HG03025 (cell line): Measurements from ENCODE around the gene CIPC.

Source experiments
- ATAC-seq: cut with Tn5 transposase; IDR thresholded peaks from one replicate; pipeline ENCODE4 v1.9.1; 2021; ENCODE audit warnings: mild to moderate bottlenecking, moderate library complexity; ENCODE audit not compliant: unreplicated experiment, low FRiP score

Gene CIPC

DNA sequence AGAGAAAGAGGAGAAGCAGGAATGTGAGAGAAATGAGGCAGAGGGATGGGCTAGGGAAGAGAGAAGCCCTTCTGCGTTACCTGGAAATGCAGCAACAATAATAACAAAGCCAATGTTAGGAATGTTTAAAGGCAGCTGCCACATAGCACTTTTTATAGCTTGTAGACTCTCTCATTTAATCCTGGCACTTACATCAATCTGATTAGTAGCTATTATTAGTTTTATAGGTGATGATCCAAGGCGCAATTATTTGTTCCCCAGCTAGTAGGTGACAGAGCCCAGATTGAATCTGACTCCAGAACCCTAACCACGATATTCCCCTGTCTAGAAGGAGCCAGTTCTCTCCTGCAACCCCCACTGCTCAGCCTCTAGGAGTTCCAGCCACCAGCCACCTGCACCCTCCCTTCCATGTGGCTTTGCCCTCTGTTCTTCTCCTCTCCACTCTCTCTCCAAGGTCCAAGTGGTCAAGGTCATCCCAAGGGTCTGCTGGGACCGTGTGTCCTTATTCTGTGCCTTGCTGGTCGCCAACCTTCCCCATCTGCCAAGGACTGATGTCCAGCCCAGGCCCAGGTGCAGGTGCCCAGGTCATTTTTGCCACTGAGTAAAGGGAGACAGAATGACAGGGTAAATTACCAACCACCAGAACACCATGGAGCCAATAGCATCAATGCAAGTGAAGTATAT, 29.4 kb upstream of the CIPC start:
- ATAC-seq = no peak

- ATAC-seq = no peak
Measured at GRCh38 chr14:77069551-77069950, 28.5 kb upstream of the CIPC start.

GRCh38 chr14:77071938-77072388, 26.1 kb upstream of the CIPC start:
- ATAC-seq = no peak

- no peak for ATAC-seq
Measured at GRCh38 chr14:77074969-77075368, 23.1 kb upstream of the CIPC start.

DNA sequence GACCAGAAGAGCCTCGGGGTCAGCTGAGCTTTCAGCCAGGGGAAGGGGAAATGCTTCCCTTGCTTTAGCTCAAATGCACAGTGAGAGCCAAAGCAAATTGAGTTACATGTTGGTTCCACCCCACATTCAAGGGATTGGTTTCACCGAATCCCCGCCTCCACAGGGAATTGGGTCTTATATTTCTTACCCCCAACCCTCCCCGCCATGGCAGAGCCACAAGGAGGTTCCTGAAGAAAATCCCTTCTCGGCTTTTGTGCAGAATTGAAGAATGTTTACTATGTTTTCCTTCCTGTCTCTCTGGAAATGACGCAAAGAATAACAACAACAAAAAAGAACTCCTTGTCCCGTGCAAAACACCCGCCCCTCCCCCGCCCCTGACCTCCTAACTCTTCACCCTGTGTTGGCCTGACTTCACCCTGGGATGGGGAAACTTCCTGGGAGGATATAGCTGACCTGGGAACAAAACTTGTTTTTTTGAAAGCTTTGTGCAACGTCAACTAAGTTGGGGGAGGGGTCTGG, 21.9 kb upstream of the CIPC start:
- no peak for ATAC-seq

GRCh38 chr14:77077040-77077439, 21.0 kb upstream of the CIPC start:
- ATAC-seq = no peak

- ATAC-seq = no peak
Measured at GRCh38 chr14:77082356-77082755, 15.7 kb upstream of the CIPC start.

- no peak for ATAC-seq
Measured at GRCh38 chr14:77083082-77083481, 15.0 kb upstream of the CIPC start.

DNA sequence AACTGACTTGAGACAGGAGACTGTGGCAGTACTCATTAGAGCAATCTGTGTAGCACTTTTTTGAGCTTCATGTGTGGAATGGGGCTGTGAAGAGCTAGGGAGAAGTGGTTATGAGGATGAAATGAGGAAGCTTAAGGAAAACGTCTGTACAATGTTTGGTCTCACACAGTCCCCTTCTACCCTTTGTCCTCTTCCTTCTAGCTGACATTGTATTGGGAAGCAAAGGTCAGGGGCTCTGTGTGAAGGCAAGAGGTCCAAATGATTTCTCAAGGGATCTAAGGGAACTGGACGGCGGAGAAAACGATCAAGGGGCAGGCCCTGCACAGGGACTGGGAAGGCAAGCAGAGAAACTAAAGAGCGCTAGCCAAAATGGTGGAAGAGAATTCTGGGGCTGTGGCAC, 13.1 kb upstream of the CIPC start:
- ATAC-seq = no peak

- ATAC-seq = no peak
Measured at GRCh38 chr14:77085538-77085937, 12.5 kb upstream of the CIPC start.

GRCh38 chr14:77086017-77086727, 11.9 kb upstream of the CIPC start:
- no peak for ATAC-seq

- no peak for ATAC-seq
Measured at GRCh38 chr14:77086951-77087350, 11.1 kb upstream of the CIPC start.

DNA sequence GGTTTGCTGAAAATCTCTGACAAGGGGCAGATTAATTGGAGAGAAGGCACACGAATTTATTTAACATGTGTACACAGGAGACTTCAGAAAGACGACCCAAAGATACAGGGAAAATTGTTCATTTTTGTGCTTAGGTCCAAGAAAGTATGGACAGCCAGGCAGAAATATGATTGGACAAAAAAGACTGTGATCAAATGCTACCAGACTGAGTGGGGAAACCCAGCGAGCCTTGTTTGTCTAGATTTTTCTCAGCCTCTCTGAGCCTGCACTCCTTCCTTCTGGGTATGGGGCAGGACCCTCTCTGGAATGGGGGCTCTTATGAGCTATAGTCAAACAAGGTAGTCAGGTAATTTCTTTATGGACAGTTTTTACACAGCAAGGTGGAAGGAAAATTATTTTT, 10.4 kb upstream of the CIPC start:
- no peak for ATAC-seq

DNA sequence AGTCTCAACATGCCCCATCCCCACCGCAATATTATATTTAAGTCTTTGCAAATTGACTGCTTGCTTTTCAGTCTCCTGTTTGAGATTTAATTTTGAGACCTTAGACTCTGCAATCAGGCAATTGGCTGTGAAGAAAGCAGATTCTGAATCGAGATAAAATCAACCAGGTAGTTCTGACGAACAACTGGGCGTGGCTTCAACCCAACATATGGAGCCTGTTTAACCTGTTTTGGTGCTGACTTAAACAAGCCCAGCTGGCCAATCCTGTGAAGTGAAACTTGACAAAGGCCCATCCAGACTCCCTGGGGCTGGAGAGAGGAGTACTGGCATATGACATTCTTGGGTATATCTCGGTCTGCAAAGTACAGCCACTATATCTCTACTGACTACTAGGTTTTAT, 9.8 kb upstream of the CIPC start:
- no peak for ATAC-seq

- no peak for ATAC-seq
Measured at GRCh38 chr14:77088645-77089044, 9.4 kb upstream of the CIPC start.

DNA sequence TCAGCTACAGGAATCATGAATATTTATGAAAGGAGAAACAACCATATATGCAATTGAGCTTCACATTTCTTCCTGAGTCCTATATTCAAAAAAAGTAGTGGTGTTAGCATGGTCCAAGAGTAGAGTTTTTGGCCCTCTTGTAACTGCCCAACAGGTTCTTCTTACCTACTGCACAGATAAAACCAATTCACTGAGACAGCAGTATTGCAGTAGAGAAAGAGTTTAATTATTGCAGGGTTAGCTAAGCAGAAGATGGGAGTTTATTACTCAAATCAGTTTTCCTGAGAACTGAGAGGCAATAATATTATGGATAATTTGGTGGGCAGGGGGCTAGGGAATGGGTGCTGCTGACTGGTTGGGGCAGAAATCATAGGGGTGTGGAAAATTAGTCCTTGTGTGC, 6.5 kb upstream of the CIPC start:
- no peak for ATAC-seq

DNA sequence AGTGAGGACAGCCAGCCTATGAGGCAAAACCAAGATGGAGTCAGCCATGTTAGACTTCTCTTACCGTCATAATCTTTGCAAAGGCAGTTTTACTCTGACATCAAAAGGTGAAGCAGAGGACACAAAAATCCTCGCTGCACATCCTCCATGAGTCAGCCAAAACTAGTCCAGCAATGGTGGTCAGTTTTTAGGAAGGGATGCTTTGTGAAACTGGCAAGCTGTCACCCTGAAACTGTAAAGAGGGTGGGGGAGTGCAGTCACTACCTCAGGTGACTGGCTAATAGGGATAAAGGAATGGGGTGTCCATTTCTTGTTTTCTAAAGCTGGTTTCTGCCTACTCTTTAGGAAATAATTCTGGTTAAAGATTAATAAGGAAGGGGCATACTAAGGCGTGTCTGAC, 5.4 kb upstream of the CIPC start:
- ATAC-seq = no peak

DNA sequence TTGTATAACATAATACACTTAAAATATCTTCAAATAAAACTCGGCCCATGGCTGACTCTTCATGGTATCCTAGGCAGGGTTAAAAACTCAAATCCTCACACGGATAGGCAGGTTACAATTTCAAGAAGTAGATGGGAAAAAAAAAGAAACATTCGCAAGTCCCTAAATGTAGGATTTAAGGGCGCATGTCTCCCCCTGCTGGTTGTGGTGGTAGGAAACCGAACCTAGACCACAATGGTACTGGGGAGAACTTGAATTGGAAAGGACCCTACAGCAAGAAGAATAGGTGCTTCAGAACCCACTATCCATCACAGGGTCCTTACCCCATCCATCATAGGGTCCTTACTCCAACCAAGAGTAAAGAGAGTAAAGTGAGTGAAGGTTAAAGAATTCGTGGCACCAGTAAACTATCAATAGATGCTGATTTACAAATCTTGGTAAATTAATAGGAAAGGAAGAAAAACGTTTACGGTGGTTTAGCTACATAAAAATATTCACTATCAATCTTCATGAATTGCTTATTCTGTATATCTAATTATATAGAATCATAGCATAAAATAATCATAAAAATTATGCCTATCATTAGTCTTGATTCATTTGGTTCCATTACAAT, 3.3 kb upstream of the CIPC start:
- ATAC-seq = no peak

- ATAC-seq = no peak
Measured at GRCh38 chr14:77097006-77097699, 905 bp upstream of the CIPC start.

- no peak for ATAC-seq
Measured at GRCh38 chr14:77098529-77099353, 683 bp downstream of the CIPC start.
